Measurements from ENCODE around the gene HYAL2.

The HYAL2 gene

DNA sequence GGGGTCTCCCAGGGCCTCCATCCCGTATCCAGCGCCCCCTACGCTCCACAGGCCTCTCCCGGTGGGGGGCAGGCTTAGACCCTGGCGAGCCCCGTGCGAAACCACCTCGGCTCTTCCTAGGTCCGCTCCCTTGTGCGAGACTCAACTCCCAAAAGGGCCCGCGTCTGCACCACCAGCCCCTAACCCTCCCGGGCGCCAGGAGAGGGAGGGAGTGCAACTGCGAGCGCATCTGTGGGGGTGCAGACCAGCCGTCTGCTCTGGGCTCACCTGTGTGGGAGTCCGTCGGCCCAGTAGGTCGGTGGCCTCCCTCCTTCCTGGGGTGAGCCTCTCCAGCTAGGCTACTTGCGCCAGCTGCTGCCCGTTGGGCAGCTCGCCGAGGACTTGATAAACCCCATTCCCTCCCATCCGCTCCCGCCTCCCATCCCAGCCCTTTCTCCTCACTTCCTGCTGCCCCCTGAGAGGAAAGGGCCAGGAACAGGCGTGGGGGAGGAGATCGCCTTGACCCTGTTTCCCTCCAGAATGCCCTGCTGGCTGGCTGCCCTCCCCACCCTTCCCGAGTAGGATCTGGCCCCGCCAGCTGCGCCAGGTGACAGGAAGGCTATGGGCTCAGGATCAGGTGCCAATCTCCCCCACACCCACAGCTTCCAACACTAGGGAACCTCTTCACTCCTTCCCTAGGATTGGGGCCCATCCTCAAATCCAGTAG is at the start of gene HYAL2:
HYAL2 (minus strand) TSS at position 360 of the 706 bp plus-strand sequence. CDS start 2,256 bp downstream, outside the sequence.
- DNase-seq, result no peak

DNA sequence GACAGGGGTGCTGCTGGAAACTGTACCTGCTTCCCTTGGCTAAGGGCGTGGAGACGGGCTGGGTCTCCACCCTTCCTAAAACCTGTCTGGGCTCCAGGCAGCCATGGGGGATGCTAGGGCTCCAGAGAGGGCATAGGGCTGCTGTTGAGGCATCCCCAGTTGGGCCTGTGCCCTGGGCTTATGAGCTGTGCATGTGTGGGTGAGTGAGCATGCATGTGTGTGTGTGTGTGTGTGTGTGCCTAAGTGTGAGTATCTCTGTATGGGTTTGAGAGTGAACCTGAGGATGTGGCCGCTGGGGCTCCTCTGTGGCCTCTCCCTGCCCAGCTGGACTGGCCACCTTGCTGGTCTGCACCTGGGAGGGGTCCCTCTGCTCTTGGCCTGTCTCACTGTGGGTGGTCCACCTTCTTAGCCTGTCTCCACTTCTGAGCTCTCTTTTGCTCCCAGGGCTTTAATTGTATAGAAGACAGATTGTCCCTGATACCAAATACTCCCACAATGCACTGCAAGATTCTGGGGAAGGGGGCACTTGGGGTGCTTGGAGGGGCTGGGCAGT is 48.7 kb upstream of the HYAL2 start:
- no peak for DNase-seq

- DNase-seq, result no peak
Measured at GRCh38 chr3:50370594-50370993, 48.0 kb upstream of the HYAL2 start.

DNA sequence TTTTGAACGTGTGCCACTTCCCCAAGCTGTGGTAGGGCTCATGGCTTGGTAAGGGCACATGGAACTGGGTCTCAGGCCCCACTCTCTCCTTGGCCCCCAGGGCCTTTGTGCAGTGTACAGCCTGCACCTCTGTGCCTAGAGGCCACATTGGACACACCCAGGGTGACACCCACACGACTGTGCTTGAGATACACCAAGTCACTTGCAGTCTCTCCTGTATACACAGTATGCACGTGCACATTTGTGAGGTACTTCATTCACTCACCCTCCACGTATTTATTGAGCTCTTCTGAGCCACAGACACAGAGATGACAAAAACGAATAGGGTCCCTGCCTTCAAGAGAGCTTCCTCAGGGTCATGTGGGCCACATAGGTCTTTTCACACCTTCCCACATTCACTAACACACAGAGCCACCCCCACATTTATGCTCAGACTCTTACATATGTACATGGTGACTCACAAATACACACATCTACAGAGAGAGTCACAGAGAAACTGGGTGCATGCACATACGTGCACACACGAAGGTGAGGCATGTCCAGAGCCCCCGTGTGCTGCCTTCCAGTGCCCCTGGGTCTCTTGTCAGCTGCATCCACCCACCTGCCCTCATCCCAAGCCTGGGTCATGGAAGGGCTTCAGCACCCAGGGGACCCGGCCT is 46.6 kb upstream of the HYAL2 start:
- no peak for DNase-seq

- DNase-seq, result no peak
Measured at GRCh38 chr3:50365842-50366220, 43.3 kb upstream of the HYAL2 start.

DNA sequence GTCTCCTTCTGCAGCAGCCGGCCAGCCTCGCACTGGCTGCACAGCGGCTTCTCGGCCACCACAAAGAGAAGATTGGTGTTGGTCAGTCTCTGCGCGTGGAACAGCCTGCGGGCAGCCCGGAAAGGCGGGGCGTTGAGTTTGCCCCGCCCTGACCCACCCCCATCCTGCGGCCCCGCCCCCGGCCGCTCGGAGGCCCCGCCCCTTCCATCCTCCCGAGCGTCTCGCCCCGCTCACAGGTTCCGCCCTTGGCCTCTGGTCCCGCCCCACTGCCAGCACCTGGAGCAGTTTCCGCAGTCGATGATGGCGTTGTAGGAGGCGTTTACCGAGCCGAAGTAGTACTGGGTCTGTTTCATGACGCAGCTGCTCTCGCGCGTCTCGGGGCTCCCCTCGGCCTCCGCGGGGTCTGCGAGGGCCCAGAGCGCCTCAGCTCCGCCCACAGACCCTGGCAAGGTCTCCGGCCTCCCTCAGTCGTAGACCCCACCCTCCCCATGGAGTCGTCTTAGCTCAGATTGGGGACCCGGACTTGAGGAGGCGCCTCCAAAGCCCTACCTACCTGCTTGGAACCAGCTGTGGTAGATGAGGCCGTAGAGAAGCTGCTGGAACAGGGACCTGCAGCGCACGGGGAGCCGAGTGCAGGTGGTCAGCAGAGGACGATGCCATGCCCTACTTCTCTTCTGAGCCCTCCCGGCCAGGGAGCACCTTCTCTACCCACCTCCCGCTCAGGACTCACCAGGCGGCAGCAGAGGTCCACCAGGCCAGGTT is 42.7 kb upstream of the HYAL2 start:
- DNase-seq, result peak; percentile 22 to 84

GRCh38 chr3:50364573-50365079 is 42.1 kb upstream of the HYAL2 start:
- no peak for DNase-seq

GRCh38 chr3:50359760-50360110 is 37.2 kb upstream of the HYAL2 start:
- no peak for DNase-seq

DNA sequence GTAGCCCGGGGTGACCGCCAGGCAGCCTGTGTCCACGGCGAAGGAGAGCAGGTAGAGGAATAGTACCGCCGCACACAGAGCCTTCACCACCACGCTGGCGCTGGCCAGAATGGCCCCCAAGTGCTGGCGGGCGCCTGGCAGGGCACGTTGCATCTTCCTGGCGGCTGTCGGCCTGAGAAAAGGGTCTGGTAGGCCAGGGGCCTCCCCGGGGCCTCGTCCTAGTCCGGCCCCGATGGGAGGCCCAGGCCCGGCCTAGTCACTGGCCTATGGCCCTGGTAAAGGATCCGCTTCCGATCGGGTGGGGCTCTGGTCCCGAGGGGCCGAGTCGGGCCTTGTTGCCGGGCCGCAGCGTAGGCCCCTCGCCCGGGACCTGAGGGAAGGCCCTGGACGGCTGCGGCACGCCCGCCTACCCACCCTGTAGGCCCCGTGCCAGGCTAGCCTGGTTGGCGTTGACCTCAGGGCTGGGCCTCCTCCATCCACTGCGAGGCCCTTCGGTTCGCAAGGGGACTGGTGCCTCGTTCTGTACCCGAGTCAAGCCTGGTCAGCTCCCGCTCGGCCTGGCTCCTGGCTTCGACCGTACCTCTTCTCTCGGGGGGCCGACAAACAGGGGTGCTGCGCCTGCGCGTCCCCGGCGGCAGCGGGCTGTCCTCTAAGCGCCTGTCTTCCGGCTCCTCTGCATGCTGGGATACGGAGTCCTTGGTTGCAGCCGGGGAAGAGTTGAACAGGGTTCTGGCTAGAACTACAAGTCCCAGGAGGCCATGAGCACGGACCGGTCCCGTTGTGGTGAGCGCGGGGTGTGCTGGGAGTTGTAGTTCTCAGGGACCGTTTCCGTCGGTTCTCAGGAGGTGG is 36.6 kb upstream of the HYAL2 start, which contains the start of gene TMEM115:
TMEM115 (minus strand) TSS at position 611 of the 849 bp plus-strand sequence; CDS start at position 153, 458 bp downstream.
- peak; percentile 49 to 88 for DNase-seq

DNA sequence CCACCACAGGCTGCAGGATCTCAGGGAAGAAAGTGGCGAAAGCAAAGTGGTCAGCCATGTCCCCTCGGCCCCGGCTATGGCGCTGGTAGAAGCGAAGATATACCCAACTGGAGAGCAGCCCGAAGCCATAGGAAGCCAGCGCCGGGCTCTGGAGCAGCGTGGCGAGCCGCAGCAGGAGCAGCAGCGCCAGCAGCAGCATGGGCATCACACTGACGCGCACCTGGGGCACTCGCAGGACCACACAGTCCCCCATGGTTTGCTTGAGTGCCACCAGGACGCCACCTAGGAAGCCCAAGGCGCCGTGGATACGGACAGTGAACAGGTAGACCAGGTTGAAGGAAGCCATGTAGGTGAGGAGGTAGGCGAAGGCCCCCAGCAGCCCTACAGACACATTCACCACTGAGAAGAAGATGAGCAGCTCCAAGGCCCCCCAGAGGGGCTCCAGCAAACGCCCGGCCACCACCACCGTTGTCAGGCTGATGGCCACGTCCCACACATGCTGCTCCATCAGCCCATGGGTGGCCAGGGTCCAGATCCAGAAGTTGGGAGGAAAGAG is 35.9 kb upstream of the HYAL2 start:
- DNase-seq, result no peak

GRCh38 chr3:50357481-50357880 is 34.9 kb upstream of the HYAL2 start:
- no peak for DNase-seq

GRCh38 chr3:50356553-50356952 is 34.0 kb upstream of the HYAL2 start:
- DNase-seq, result no peak

- no peak for DNase-seq
Measured at GRCh38 chr3:50355829-50356552, 33.4 kb upstream of the HYAL2 start.

GRCh38 chr3:50354850-50355249 is 32.3 kb upstream of the HYAL2 start:
- no peak for DNase-seq

- DNase-seq, result no peak
Measured at GRCh38 chr3:50354186-50354764, 31.7 kb upstream of the HYAL2 start.

GRCh38 chr3:50353245-50354004 is 30.9 kb upstream of the HYAL2 start:
- no peak for DNase-seq

GRCh38 chr3:50352781-50353180 is 30.2 kb upstream of the HYAL2 start:
- DNase-seq, result no peak

DNA sequence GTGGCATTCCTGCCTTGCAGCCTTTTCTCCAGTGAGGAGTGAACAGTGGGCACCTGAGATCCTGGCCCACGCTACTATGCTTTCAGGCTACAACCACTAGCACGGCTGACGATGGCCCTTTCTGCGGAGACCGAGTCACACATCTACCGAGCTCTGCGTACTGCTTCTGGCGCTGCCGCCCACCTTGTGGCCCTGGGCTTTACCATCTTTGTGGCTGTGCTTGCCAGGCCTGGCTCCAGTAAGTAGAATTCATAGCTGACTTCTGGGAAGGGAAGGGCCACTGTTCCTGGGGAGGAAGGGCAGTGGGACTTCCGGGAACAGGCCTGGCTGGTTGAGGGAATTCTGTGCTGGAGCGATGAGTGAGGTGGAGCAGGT is 28.8 kb upstream of the HYAL2 start:
- DNase-seq, result no peak

DNA sequence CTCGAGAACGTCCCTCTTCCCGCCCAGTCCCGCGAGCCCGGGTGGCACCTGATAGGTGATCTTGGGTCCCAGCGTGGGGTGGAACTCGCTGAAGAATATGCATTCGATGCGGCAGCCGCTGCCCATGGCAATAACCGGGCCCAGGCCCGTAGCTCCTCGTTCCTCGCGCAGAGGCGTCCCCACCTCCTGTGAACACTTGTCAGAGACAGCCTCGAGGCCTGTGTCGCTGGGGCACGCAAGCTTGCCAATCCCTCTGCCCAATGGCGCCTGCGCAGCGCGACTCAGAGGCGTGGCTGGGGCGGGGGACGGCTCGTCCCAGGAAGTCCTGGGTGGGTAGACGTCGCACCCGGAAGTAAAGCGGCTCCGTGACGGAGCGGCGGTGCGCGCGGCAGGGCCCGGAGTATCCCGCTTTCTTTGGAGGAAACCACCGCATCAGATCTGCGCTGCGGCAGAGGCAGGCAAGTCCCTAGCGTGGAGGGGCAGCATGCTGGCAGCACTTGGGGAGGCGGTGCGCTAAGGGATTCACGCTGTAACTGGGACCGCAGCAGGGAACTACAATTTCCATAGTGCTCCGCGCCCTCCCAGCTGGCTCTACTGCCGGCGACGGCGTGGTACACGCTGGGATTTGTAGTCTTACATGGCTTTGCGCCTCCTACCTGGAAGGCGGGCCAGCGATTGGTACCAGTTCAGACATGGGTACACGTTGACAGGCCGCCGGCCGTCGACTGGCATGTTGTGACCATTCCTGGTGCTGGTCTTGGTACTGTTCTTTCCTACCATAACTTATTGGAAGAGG is 28.2 kb upstream of the HYAL2 start, which contains the start of the genes CYB561D2 and NPRL2:
CYB561D2 (plus strand) TSS at position 336 of the 796 bp plus-strand sequence. CDS start 572 bp downstream, outside the sequence.
NPRL2 (minus strand) TSS at position 249 of the 796 bp plus-strand sequence; CDS start at position 126, 123 bp downstream.
- peak; percentile 74 to 75 for DNase-seq

Measured in NCI-H187 (cell line).